HG03097 (cell line): ENCODE measurements around the gene VSTM1.
"Not testable (repeated sequence)": the region's sequence is repeated elsewhere in the genome, so short reads cannot be mapped to it uniquely, and the experiment has no call there.

ENCODE experiments used
- ATAC-seq: cut with Tn5 transposase; IDR thresholded peaks from one replicate; pipeline ENCODE4 v1.9.1; 2021; ENCODE audit not compliant: unreplicated experiment, low FRiP score

The VSTM1 gene, protein sequence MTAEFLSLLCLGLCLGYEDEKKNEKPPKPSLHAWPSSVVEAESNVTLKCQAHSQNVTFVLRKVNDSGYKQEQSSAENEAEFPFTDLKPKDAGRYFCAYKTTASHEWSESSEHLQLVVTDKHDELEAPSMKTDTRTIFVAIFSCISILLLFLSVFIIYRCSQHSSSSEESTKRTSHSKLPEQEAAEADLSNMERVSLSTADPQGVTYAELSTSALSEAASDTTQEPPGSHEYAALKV

GRCh38 chr19:54063350-54064116, at the start of gene VSTM1:
Gene VSTM1, minus strand, starts transcription at chr19:54063897. Its CDS starts 120 bp downstream, at chr19:54063777.
- no peak for ATAC-seq

GRCh38 chr19:54109651-54110050, 46.0 kb upstream of the VSTM1 start:
- ATAC-seq = no peak

DNA sequence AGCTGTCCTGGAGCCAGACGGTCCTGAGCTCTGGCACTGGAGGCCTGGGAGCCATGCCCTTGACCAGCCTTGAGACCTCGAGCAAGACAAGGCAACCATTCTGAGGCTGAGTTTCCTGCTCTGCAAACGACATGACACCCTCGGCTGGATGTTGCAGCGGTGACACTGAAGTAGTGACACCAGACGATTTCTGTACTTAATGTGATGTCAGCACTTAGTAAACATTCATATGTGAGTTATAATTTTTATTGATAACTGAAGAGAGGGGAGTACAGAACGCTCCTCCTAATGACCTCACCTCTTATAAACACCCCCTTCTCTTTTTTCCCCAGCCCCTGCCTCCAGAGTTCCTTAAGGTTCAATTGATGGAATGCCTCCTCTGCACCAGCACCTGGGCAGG, 44.8 kb upstream of the VSTM1 start:
- ATAC-seq = no peak

GRCh38 chr19:54107876-54108490, 44.3 kb upstream of the VSTM1 start:
- no peak for ATAC-seq

- no peak for ATAC-seq
Observed at GRCh38 chr19:54106716-54107115, 43.0 kb upstream of the VSTM1 start.

DNA sequence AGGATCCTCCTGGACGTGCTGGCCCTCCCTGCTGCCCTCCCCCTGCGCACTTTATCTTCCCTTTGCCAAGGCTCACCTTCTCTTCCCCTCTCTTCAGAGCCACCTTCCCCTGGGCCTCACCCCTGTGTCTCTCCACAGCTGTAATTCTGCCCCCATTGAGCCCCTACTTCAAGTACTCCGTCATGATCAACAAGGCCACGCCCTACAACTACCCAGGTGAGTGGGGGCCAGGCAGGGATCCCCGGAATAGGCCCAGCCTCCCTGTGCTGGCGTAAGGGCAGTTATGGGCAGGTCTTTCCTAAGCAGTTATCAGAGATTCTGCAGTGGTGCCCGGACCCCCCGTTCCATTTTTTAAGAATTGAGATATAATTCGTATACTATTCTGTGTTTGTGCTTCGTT, 42.1 kb upstream of the VSTM1 start:
- no peak for ATAC-seq

DNA sequence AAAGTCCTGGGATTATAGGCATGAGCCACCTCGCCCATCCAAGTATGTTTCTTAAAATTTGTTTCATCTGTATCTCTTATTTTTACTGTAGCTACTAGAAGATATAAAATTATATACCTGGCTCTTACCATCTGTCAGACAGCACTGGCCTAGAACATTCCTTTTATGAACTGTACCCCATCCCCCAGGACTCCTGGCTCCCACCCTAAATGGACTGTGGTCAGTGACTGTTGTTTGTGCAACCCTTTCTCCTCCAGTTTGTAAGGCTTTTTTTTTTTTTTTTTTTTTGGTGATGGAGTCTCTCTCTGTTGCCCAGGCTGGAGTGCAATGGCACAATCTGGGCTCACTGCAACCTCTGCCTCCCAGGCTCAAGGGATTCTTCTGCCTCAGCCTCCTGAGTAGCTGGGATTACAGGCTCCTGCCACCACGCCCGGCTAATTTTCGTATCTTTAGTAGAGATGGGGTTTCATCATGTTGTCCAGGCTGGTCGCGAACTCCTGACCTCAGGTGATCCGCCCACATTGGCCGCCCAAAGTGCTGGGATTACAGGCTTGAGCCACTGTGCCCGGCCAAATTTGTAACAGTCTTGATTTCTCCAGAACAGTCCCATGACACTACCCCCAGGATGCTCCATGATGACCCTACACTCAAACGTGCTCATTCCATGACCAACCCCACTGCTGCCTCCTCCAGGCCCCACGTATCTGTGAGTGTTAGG, 41.5 kb upstream of the VSTM1 start:
- ATAC-seq = no peak

DNA sequence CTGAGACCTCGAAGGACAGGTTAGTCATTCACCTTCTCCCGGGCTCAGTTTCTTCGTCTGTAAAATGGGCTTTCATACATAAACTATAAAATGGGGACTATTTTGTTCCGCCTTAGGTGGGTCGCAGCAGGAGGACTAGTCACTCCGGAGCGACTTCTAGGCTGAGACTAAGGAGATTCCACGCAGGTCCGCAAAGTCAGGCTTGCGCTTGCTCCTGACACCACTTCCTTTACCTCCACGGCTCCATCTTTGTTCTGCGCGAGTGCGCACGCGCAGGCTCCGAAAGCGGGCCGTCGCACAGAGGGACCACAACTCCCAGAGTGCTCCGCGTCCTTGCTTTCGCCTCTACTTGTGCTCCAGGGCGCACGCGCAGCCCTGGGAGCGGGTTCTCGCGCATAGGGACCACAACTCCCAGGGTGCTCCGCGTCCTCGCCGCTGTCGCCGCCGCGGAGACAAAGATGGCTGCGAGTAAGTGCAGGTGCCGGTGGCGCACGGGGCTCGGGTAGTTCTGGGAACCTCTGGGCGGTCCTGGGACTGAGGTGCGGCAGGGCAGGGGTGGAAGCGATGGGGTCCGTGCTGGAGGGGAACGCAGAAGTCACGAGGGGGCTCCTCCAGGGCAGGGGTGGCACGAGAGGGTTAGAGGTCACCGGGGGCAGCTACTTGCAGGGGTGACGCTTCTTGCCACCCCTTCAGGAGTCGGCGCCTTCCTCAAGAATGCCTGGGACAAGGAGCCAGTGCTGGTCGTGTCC, 38.9 kb upstream of the VSTM1 start, which contains the start of gene NDUFA3:
Gene NDUFA3 (plus strand): TSS at position 435 of the 749 bp plus-strand sequence. CDS start 24 bp downstream, at position 459.
- ATAC-seq = peak; percentile 91

- ATAC-seq = no peak
Observed at GRCh38 chr19:54100561-54100960, 36.9 kb upstream of the VSTM1 start, which contains the start of gene OSCAR. Gene OSCAR, minus strand, starts transcription at chr19:54100803. Its CDS starts 11 bp downstream, at chr19:54100792.

GRCh38 chr19:54099903-54100255, 36.2 kb upstream of the VSTM1 start:
- not testable (repeated sequence) for ATAC-seq

DNA sequence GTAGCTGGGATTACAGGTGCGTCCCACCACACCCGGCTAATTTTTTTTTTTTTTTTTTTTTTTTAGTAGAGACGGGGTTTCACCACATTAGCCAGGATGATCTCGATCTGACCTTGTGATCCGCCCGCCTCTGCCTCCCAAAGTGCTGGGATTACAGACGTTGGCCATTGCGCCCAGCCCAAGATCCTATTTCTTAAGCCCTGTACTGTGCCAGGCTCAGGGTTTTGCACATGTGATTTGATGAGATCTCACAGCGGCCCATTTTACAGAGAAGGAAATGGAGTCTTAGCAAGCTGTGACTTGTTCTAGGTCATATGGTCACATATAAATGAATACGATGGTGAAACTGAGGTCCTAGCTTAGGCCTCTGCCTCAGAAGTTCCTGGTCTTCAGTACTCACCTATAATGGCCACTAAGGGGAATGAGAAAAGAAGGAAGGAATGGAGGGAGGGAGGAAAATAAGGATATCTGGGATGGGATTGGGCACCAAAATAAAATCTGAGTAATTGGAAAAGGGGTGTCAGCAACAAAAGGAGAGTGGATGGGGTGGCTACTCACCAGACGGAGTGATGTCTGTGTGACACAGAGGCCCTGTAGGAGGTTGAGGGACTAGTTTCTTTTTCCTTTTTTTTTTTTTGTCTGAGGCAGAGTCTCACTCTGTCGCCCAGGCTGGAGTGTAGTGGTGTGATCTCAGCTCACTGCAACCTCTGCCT, 35.6 kb upstream of the VSTM1 start:
- ATAC-seq = no peak

- no peak for ATAC-seq
Observed at GRCh38 chr19:54096617-54097106, 33.0 kb upstream of the VSTM1 start.

DNA sequence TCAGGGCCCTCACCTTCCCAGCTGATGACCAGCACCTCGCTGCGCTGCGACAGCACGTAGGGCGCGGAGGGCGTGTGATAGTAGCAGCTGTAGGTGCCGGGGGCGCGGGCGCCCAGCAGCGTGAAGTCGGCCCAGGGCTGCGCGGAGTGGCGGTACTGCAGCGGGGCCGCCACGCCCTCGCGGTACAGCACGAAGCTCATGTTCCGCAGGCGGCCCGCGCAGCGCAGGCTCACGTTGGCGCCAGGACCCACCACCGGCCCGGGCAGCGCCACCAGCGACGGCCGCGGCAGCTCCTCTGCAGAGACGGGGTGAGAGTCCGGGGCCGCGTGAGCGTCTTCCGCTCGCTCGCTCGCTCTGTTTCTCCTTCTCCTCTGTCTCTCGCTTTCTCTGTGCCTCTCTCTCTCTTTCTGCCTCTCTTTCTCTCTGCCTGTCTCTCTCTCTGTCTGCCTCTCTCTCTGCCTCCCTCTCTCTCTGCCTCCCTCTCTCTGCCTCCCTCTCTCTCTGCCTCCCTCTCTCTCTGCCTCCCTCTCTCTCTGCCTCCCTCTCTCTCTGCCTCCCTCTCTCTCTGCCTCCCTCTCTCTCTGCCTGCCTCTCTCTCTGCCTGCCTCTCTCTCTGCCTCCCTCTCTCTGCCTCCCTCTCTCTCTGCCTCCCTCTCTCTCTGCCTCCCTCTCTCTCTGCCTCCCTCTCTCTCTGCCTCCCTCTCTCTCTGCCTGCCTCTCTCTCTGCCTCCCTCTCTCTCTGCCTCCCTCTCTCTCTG, 32.3 kb upstream of the VSTM1 start:
- ATAC-seq = not testable (repeated sequence)

GRCh38 chr19:54095136-54095858, 31.6 kb upstream of the VSTM1 start:
- ATAC-seq = no peak

DNA sequence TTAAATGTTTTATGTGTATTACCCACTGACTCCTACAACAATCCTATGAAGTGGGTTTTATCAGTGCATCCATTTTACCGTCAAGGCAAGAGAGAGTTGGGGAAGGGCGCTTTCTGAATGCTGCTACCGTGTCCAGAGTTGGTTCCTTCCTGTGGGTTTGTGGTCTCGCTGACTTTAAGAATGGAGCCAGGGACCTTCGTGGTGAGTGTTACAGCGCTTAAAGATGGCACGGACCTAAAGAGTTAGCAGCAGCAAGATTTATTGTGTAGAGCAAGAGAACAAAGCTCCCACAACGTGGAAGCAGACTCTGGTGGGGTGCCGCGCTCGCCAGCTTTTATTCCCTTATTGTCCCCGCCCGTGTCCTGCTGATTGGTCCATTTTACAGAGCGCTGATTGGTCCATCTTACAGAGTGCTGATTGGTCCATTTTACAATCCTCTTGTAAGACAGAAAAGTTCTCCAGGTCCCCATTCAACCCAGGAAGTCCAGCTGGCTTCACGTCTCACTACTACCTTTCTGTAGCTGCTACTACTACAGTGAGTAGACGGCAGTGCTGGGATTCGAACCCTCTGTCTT, 30.8 kb upstream of the VSTM1 start:
- ATAC-seq = no peak

DNA sequence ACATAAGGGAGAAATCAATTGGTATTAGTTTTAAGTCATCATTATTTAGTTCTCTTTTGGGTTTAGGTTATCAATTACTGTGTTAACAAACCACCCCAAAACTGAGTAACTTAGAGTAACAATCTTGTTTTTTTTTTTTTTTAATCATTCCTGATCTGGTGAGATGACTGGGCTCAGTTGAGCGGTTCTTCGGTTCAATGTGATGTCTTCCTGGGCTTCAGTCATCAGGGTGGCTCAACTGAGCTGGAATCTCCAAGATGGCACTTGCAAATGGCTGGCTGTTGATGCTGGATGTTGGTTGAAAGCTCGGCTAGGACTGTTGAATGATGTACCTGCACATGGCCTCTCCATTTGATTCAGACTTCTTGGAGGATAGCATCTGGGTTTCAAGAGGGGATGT, 20.7 kb upstream of the VSTM1 start:
- ATAC-seq = no peak

GRCh38 chr19:54081032-54081431, 17.3 kb upstream of the VSTM1 start, which contains the start of gene TARM1:
Gene TARM1, minus strand, starts transcription at chr19:54081365. Its CDS starts 25 bp downstream, at chr19:54081340.
- ATAC-seq = no peak

DNA sequence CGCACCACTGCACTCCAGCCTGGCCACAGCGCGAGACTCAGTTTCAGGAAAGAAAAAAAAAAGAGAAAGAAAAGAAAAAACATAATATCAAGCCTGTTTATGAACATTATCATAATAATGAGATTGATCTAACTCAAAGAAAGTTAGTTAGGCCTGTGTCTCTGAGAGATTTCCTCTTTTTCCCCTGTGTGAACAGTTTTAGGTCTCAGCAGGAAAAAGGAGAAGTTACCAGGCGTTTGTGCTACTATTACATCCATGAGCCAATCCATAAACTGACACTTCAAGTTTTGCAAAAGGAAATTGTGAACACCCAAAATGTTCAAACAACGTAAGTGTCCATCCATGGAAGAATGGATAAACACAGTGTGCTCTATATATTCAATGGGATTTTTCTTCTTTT, 13.6 kb upstream of the VSTM1 start:
- no peak for ATAC-seq
